HG02610 (cell line): ENCODE results near the gene ERBB4.
A peak's percentile ranks its signal among the peaks of the same experiment; 100 is the strongest.

Experiments
- ATAC-seq: cut with Tn5 transposase; IDR thresholded peaks from one replicate; pipeline ENCODE4 v1.9.1; 2021; ENCODE audit warnings: mild to moderate bottlenecking, moderate library complexity; ENCODE audit not compliant: unreplicated experiment

Gene ERBB4

DNA sequence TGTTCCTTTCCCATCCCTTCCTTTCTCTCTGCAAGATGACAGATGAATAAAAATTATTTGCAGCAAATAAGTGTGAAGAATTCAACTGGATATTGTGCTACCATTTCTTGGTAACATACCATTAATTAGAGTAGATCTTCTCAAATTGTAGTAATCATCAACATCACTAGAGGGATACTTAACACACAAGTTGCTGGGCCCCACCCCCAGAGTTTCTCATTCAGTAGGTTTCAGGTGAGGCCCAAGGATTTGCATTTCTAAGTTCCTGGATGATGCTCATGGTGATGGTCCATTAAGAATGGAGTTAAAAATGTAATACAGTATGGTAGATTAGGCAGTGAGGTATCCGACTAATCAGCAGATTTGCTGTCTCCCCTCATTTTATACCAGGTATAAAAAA lies 594.0 kb downstream of the ERBB4 start:
- peak; percentile 86 for ATAC-seq

DNA sequence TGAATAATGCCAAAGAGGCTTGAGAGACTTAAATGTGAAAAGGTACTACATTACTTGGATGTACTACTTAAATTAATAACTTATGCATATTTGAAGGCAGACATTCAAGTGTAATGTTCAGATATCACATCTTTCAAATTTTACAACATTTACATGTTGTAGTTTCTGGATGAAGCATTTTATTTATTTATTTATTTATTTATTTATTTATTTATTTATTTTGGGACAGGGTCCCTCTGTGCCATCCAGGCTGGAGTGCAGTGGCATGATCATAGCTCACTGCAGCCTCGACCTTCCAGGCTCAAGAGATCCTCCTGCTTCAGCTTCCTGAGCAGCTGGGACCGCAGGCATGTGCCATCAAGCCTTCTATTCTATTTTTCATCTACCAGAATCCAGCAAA lies 596.4 kb downstream of the ERBB4 start:
- no peak for ATAC-seq

DNA sequence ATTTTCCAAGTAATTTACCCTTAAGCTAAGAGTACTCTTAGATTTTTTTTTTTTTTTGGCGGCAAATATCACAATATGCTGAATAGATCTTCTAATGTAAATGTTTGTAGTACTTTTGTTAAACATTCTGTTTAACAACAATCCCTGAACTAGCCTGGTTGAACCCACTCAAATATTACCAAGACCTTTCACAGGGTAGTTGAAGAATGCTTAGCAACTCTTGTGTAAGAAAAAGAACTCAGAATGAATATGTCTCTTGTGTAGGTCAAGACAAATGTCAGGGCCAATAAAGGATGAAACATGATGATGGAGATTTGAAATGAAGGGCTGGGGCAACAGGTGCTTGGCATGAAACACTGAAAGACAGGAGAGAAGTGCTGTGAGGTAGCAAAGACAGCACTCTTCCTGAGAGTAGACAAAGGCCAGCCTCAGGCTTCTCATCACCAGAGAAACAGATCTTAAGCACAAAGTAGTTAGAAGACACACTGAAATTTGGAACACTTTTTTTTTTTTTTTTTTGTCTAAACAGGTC lies 597.3 kb downstream of the ERBB4 start:
- no peak for ATAC-seq

DNA sequence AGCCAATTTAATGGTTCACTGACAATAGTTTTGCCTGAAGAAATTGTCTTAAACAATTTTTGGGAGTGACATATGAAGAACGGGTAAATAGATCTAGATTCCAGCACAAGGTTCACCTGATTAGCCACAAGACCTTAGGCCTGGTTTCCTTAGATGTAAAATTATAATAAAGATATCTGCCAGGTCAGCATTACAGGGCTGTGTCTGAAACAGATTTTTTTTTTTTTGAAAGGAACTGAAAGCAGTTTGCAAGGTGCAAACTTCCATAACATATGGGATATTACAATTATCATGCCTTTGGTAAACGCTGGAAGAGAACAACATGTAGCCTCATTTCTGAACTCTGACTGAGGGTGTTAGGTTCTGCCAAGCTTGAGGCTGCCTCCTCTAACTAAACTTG lies 599.4 kb downstream of the ERBB4 start:
- ATAC-seq = no peak

DNA sequence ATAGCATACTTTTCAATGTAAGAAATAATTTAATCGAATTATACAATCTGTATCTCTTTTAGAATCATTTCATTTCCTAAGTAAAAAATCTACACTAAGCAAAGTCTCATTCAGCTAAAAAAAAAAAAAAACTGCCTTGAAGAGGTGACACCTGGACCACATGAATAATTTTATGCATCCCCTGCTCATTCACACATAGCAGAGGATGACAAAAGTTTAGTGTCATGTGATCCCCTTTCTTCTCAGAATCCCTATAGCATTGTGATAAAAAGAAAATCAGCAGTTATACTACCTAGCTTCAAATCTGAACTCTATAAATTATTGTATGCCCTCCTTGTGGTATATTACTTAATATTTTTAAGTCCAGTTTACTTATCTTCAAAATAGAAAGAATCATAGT lies 603.8 kb downstream of the ERBB4 start:
- ATAC-seq = no peak

DNA sequence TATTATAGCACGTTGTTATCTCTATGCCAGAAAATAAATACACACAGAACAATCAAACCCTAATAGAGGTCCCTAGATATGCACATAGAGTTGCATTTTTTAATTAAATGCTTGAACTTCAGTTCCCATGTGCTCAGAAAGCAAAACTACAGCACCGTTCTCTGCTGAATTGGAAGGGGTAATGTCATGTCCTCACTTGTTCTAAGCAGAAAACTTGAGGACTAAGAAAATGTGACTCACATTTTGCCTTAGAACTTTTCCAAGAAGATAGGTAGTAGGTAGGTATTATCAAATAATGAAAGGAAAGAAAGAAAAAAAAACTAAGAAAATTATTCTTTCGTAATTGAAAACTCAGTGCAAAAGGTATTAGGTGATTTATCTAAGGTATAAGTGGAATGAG lies 607.3 kb downstream of the ERBB4 start:
- ATAC-seq = no peak

DNA sequence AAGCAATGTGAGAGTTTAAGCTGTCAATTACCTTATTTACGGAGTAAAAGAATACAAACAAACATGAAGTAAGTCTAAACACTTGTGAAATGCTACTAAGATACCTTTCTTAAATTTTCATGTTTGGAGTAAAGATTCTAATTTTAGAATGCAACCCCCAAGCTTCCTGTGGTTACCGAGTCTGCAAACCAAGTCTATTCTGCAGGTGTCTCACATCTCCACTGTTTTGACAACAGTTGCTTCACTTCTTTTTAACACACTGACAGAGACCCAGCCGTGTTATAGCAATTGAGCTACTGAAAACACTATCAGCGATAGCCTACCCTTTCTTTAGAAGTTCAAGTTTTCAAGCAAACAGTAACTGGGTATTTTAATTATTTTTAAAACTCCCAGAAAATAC lies 608.3 kb downstream of the ERBB4 start:
- ATAC-seq = peak; percentile 88

DNA sequence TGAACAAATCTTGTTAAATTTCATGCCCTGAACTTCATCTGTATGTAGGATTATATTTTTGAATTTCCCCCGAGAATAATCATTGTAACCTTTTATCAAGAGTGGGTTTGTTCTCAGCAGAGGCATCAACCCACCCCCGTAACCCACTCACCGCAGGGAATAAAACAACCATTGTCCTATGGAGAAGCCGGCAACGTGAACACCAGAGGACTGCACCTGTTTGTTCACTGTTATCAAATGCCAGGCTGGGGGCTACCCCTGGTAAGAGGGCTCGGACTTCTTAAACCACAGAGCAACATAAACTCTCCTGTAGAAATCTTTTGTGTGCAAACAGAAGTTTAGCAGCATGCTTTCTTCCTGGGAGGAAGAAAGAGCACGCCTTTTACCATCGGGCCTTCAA lies 610.4 kb downstream of the ERBB4 start:
- ATAC-seq = no peak

DNA sequence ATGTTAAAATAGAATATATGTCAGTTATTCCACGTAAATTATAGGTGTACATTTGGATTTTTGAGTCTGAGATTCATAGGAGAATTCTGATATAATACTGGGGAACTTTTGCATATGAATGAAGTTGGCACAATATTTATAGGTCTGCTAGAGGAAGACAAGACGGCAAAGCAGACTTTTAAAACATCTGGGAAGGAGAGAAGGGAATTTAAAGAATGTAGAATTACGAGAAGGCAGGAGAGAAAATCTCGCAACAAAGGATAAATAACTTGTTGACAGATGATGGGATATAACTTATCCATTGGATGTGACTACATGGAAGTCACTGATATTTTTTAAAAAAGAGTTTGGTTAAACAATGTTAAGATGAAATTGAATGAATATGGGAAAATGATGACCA lies 615.6 kb downstream of the ERBB4 start:
- ATAC-seq = no peak

DNA sequence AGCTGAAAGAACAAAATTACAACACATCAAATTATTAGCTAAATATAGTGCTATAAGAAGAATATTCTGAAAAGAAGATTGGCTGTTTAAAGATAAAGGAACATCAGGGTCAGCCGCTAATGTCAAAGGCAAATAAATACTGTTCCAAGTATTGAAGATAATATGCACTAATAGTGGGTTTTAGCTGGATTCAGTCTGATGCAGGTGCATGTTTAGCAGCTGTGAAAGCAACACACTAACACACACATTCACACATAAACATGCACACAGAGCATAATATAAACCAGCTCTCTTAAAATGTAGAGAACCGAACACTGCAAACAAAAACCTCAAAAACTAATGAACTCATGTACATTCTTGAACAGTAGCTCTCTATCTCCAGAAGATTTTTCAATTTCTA lies 634.6 kb downstream of the ERBB4 start:
- ATAC-seq = no peak

DNA sequence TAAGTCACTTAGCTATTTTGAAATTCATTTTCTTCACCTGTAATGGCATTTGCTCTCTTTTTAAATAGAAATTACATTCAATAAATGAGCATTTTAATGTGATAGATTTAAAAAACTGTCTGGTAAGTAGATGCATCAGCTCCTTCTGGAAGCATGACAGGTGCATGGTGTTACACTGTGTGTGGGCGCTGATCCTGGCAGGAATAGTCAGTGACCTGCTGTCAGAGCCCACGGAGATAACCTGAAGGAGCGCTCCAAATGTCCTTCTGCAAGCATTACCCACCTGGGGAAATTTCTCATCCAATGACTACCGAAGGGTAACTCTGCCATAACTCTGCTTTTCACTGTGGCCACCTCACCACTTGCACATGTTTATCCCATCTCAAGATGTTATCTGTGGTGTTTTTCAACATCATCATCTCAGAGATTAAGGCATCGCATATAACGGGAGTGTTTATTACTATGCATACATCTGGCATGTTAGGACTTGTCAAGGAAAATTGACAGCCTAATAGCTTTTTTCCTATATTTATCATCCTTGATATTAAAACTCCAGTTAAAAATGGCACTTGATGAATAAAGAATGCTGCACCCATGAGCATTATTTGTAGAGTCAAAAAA lies 637.3 kb downstream of the ERBB4 start:
- no peak for ATAC-seq

DNA sequence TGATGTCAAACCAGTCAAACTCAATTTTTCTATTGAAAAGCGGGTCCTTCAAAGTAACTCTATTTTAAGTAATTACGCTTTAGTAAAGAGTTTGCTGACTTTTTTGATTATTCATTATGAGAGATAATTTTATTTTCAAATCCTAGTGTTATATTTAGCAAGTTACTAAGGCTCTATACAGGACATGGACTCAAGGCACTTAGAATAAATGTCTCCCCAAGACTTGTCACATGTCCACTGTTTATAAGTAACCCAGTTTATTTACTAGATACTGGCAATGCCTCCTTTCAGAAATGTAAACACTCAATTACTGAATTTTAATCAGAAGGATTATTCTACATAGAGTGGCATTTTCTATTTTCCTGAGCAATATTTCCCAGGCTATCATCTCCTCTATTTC lies 638.1 kb downstream of the ERBB4 start:
- no peak for ATAC-seq

DNA sequence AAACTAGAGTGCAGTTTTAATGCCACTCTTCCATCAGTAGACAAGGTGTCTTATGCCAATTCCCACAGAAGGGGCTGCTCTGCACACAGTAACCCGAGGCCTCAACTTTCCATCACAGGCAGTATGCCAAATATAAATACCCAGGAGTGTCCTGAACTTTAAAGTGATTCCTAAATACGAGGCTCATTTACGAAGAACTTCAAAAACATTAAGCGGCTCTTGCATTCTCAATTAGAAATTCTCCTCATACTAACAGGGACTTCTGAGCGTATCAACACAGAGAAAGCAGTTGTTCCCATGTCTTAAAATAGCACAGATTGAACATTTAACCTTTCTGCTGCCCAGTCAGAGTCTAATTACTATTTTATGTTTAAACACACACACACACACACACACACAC lies 638.6 kb downstream of the ERBB4 start:
- ATAC-seq = no peak

DNA sequence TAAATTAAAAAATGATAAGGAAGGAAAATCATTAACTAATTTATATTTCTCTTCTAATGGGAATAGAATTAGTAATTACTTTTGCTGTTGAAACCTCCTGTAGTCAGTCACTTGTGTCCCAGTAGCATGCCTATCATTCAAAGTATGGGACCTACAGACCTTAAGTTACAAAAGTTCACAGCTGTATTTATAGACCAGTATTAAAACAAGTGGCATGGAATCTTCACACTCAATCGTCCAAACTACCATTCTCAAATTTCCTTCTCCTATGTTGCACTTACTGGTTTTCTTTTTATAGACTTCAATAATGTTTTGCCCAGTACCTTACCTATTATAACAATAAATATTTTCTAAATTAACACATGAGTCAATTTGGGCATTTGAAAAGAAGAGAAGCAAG lies 639.9 kb downstream of the ERBB4 start:
- ATAC-seq = no peak

DNA sequence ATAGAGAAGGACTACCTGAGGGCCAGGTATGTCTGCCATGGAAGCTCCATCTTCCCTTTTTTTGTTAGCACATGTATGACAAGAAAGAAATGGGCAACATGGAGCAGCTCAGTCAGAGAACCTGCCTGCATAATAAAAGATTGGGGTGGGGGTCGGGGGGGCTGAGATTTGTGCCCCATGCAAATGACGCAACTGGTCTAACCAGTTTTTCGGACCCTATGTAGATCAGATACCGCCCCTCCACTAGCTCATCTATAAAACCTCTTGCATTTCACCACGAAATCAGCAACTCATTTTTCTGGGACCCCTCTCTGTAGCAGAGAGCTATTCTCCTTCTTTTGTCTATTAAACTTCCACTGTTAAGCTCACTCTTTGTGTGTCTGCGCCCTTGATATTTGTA lies 657.2 kb downstream of the ERBB4 start:
- no peak for ATAC-seq

DNA sequence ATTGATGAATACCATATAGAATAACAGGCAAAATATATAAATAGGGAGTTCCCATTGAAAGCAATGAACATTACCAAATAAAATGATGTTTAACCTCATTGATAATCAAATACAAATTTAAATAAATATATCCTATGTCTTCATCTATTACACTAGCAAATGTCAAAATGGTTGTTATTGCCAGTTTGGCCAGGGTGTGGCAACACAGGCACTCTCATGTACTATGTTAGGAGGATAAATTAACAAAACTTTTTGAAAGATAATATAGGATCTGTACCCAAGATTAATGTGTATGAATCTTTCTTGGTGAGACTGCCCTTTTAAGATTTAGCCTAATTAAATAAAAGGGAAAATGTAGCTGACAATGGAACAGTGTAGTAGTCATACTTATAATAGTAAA lies 659.3 kb downstream of the ERBB4 start:
- ATAC-seq = no peak

DNA sequence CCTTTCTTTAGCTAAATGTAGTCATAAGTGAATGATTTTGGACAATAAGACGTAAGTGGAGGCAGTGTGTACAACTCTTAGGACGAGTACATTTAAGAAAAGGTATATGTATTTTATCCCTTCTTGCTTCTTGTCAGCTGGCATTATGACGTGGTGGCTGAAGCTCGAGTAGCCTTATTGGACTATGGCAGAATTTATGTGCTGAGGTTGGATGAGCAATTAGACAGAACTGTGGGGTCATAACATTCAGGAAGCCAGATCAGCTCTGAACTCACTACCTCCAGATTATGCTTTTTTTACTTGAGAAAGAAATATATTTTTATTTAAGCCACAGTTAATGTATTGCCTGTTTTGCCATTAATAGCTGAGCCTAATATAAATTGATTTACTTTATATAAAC lies 661.5 kb downstream of the ERBB4 start:
- no peak for ATAC-seq

DNA sequence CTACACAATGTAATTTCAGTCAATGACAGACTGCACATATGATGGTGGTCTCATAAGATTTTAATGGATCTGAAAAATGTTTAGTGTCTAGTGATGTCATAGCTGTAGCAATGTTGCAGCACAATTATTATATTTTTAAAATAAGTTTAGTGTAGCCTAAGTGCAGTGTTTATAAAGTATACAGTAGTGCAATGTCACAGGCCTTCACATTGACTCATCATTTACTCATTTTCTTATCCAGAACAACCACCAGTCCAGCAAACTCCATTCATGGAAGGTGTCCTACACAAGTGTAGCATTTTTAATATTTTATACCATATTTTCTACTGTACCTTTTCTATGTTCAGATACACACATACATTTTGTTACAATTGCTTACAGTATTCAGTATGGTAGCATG lies 663.1 kb downstream of the ERBB4 start:
- ATAC-seq = no peak

DNA sequence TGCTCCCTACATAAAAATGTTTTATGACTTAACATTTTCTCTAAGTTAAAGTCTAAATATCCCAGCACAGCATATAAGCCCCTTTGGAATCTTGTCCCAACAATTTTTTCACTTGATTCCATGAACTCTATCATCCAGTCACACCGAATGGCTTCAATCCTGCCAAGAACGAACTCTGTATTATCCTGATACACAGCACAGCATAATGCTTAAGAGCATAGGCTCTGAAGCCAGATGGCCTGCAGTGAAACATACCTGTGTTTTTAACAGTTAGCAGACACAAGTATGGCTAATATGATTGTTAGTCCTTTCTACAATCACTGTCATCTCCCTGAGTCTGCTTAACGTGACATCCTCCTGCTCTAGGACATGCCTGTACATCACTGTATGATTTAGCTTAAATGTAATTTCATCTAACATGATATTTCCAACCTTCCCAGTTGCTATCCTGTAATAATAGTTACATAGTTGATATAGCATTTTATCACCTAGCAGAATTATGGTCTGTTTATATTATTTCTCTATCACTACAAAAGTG lies 669.5 kb downstream of the ERBB4 start:
- ATAC-seq = no peak

DNA sequence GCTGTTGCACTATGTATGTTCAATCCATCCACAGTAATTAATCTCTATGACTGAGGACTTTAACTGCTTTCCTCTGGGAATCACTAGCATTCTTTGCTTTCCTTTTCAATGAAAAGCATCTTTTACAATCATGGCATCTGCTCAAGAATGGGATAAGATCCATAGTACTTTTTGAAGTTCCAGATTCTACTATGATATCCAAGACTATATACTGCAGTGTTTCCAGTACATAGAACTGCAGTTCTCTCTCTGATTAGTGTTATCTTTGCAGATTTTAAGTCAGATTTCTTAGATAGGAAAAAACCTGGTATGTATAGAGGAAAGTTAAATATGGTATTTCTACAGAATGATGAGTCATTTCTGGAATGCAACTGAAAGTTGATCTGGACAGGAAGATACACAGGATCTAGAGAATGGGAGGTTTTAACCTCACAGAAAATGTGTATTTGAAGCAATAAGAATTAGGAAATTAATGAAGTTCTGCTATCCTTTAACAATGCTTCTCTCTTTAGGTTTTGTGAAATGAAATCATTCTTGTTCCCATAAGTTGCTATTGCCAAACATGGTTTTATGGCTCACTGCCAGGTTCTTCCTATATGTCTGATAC lies 670.7 kb downstream of the ERBB4 start:
- ATAC-seq = peak; percentile 95

DNA sequence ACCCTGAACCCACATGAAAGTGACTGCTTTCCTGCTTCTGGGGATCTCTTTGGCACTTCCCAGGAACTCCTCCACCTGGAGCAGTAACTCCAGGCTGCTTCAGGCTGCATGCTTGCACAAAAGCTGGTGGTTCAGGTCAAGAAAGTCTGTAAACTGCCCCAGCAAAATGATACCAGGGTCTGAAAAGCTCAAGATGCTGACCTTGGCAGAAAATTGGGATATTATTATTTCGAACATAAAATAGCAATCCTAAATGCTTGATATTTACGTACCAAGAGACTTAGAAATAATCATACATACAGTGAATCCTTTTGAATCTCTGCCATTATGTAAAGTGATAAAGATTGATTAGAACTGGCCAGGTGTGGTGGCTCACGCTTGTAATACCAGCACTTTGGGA lies 674.3 kb downstream of the ERBB4 start:
- no peak for ATAC-seq

DNA sequence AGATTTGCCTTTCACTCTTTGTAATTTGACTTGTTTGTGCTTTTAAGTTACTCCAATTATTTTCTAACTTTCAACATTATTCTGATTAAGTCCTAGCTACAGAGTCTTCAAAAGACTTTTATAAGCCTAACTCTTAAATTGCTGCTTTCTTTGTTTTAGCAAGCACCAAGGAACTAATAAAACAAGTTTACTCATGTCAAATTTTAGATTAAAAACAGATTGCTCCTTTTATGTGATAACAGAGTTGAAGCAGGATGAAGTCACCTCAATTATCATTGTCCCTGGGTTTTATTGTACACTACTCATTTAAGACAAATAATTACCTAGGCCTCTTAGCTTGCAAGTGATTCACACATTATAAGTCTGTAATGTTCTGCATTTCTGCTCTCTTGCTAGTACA lies 678.4 kb downstream of the ERBB4 start:
- ATAC-seq = no peak

DNA sequence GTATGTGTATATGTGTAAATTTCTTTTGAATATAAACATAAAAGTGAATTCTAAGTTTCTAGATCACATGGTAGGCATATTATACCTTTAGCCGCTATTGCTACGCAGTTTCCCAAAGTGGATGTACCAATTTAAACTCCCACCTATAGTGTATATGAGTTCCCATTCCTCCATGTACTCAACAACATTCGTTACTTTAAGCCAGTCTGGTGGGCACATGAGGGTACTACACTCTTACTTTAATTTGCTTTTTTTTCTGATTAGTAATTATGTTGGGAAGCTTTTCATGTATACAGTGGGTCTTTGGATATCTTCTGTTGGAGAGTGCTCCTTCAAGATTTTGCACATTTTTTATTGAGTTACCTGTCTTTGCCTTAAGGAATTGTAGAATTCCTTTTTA lies 683.8 kb downstream of the ERBB4 start:
- no peak for ATAC-seq
